ENCODE measurements around the gene B9D1. TPM values are rescaled to one million over a fixed set of nuclear protein-coding genes. Genes with fewer than 3 reads are reported as not detected.

B9D1 gene
- total RNA-seq, 8 experiments from 2014 or later: 22.5 to 48.1 (median 36.5) TPM

DNA sequence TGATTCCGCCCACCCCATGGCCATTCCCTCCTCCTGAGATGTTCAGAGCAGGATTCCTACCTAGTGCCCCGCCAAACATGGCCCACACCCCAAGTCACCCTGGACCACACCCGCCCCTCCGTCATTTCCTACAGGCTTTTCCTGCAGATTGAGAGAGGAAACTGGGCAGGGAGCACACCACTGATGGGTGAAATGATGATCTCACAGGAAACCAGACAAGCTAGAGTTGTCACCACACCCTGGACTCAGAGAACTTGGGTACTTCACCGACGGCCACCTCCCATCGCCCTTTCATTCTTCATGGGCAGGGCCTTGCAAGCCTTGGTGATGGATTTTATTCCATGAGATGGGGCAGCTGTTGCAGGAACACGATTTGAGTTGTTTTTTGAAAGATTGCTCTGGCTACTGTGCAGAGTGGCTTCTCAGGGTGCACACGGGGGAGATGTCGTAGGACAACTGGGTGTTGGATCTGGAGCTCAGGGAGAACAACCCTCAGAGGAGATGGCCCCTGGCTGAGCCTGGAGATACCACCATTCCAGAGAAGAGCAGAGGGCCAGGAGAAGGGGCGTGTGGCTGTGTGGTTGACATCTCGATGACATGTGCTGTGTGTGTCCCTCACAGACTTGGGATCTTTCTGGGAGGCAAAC, 7.4 kb upstream of the B9D1 start:
- no peak overlapping the region for H3K4me3 ChIP-seq
- no peak overlapping the region for H3K27ac ChIP-seq
- ATAC-seq (replicated peaks in 6 of 8): peak in 3 of 8 experiments; percentile 44 to 82 (median 80)
- no peaks in the 10 kb centered on the region for H3K4me1 ChIP-seq (replicated peaks in 1 of 2)
- WGBS, 10 experiments: 37 to 100% (median 83%) methylated on average over 2 to 7 of the region's 12 CpGs; no CpG with 5 or more reads in 5 of the 10 experiments
- in situ Hi-C loops (cut with MboI; ENCODE audit: low pct_unique_long_range_greater_than_20kb in 2 of 9, low sequenced_read_pairs in 9 of 9, unreplicated experiment in 9 of 9): loop anchor here (10.0 to 25.0 kb wide), 4 partner anchors 65 to 392 kb away; no protein-coding TSS in a partner anchor

DNA sequence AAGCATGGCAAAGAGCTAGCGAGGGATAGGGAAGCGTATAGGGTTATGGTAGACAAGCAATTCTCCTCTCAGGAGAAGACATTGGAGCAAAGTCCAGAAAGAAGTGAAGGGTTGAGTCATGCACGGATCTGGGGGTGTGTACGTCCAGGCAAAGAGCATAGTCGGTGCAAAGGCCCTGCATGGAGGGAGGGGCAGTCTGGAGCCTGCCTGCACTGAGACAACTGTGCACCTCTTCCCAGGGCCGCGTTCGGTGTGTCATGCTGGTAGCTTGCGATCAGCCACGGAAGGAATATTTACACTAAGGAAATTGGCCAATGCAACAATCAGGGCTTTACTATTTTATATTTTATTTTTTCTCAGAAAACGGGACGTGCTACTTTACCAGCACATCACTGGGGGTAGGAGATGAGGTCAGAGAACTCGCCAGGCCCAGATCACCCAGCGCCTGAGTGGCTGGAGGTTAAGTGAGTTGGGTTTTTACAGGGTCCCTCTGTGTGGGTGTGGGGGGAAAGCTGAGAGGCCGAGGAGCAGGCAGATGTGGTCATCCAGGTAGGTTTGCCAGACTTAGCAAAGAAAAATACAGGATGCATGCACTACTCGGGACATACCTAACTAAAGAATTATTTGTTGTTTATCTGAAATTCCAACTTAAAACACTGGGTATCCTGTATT, 6.7 kb upstream of the B9D1 start:
- in situ Hi-C loops (cut with MboI; ENCODE audit: low pct_unique_long_range_greater_than_20kb in 2 of 9, low sequenced_read_pairs in 9 of 9, unreplicated experiment in 9 of 9): loop anchor here (10.0 to 25.0 kb wide), 4 partner anchors 66 to 393 kb away; no protein-coding TSS in a partner anchor
- 39 to 100% (median 91%) methylated on average over 1 to 15 of the region's 16 CpGs for WGBS, 10 experiments

DNA sequence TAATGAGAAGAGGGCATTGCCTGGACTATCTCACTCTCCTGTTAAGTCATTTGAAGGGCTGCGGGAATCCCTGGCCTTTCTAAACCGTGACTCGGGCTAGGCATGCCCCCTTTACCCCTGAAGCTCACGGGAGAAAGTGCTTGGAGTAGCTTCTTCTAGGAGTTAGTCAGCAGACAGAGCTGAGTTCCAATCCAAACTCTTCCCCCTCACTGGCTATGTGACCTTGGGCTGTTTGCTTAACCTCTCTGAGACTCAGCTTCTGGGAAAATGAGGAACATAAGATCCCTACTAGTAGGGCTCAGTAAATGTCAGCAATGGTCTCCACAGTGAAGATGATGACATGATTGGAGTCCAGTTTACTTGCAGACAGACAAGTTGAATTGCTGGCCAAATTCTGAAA, 5.7 kb upstream of the B9D1 start:
- WGBS, 10 experiments: 76 to 100% (median 88%) methylated on average over 2 to 4 of the region's 4 CpGs; no CpG with 5 or more reads in 6 of the 10 experiments
- Histone ChIP-seq H3K4me1 (replicated peaks in 1 of 2) (peaks cover 0 to 2% of the 10 kb centered on the region in 2 donors), H3K4me3 (no peak overlapping the region), H3K27ac (no peak overlapping the region)
- no peak for ATAC-seq (replicated peaks in 6 of 8)
- in situ Hi-C loops (cut with MboI; ENCODE audit: low pct_unique_long_range_greater_than_20kb in 2 of 9, low sequenced_read_pairs in 9 of 9, unreplicated experiment in 9 of 9): loop anchor here (10.0 to 25.0 kb wide), 4 partner anchors 67 to 394 kb away; no protein-coding TSS in a partner anchor

More for the DNA sequence above, 6.7 kb upstream of the B9D1 start:
- H3K27ac ChIP-seq: no peak overlapping the region
- H3K4me3 ChIP-seq: no peak overlapping the region
- no peak for ATAC-seq (replicated peaks in 6 of 8)
- no peaks in the 10 kb centered on the region for H3K4me1 ChIP-seq (replicated peaks in 1 of 2)

DNA sequence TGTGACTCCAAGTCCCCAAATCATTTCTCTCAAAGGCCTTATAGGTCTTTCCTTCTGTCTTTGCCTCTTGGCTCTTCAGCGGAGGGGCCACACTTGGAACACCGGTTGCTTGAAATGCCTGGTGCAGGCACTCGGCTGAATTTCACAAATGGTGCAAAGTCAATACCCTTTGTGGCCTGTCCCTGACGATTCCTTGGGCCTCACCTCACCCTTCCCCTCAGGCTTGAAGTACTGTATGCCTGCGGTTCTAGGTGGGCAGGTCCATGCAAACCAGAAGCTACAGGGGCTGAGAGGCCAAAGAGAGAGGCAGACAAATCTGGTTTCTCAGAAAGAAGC, 4.1 kb upstream of the B9D1 start:
- Histone ChIP-seq H3K4me1 (replicated peaks in 1 of 2) (peaks cover 2 to 7% of the 10 kb centered on the region in 2 donors), H3K27ac (no peak overlapping the region), H3K4me3 (no peak overlapping the region)
- WGBS, 10 experiments: 72 to 100% (median 80%) methylated on average over 1 to 5 of the region's 5 CpGs; no CpG with 5 or more reads in 5 of the 10 experiments
- in situ Hi-C loops (cut with MboI; ENCODE audit: low pct_unique_long_range_greater_than_20kb in 2 of 9, low sequenced_read_pairs in 9 of 9, unreplicated experiment in 9 of 9): loop anchor here (10.0 to 25.0 kb wide), 4 partner anchors 68 to 396 kb away; no protein-coding TSS in a partner anchor
- ATAC-seq (replicated peaks in 6 of 8): no peak

DNA sequence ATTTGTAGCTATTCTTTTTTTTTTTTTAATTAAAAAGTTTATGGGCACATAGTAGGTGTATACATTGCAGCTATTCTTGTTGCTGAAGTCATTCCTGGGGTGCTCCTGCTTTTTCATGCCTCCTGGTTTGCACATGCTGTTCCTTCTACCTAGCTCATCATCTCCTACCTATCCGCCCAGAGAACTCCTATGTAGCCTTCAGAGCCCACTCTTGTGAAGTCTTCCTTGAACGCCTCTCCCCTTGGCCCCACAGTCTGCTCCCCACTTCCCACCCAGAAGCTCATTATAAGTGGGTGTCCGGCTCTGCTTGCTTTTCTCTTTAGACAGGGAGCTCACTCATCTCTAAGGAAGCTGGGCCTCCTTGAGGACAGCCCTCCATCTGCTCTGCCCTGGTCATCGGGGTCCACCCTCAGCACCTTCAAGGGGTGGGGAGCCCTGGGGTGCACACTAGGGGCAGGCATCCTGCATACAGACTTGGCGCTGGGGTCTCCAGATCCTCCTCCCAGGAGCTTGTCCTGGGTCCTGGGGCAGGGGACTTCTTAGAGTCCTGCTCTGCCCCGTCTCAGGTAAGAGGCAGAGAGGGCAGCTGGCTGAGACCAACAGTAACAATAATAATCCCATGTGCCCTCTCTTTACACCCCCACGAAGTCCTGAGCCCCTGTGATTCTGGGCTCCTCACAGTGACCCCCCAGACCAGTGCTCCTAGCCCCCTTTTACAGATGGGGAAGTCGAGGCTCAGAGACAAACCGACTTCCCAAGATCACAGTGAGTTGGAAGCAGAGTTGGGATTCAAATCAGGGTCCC, 3.5 kb upstream of the B9D1 start:
- no peak for ATAC-seq (replicated peaks in 6 of 8)
- Histone ChIP-seq H3K4me3 (no peak overlapping the region), H3K4me1 (replicated peaks in 1 of 2) (peaks cover 8 to 9% of the 10 kb centered on the region in 2 donors), H3K27ac (no peak overlapping the region)
- WGBS, 10 experiments: 76 to 100% (median 91%) methylated on average over 2 to 6 of the region's 9 CpGs; no CpG with 5 or more reads in 2 of the 10 experiments
- in situ Hi-C loops (cut with MboI; ENCODE audit: low pct_unique_long_range_greater_than_20kb in 2 of 9, low sequenced_read_pairs in 9 of 9, unreplicated experiment in 9 of 9): loop anchor here (10.0 to 25.0 kb wide), 4 partner anchors 69 to 396 kb away; no protein-coding TSS in a partner anchor

DNA sequence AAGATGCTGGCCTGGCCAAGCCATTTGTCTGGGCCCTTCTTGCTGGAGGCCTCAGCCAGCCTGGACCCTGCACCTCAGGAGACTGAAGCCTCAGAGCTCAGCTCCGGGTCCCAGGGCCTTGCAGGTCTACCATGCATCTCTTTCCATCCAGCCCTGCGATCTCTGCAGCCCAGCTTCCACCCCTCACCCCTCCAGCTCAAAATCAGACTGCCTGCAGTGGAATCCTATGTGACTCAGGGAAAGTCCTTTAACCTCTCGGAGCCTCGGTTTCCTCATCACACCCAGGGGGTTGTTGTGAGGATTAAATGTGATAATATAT, 2.9 kb upstream of the B9D1 start:
- 80 to 100% (median 92%) methylated on average over 1 to 3 of the region's 4 CpGs; no CpG with 5 or more reads in 3 of the 10 experiments for WGBS, 10 experiments
- in situ Hi-C loops (cut with MboI; ENCODE audit: low pct_unique_long_range_greater_than_20kb in 2 of 9, low sequenced_read_pairs in 9 of 9, unreplicated experiment in 9 of 9): loop anchor here (10.0 to 25.0 kb wide), 4 partner anchors 69 to 397 kb away; no protein-coding TSS in a partner anchor
- no peak for ATAC-seq (replicated peaks in 6 of 8)
- Histone ChIP-seq H3K27ac (no peak overlapping the region), H3K4me3 (no peak overlapping the region), H3K4me1 (replicated peaks in 1 of 2) (peaks cover 9 to 11% of the 10 kb centered on the region in 2 donors)

DNA sequence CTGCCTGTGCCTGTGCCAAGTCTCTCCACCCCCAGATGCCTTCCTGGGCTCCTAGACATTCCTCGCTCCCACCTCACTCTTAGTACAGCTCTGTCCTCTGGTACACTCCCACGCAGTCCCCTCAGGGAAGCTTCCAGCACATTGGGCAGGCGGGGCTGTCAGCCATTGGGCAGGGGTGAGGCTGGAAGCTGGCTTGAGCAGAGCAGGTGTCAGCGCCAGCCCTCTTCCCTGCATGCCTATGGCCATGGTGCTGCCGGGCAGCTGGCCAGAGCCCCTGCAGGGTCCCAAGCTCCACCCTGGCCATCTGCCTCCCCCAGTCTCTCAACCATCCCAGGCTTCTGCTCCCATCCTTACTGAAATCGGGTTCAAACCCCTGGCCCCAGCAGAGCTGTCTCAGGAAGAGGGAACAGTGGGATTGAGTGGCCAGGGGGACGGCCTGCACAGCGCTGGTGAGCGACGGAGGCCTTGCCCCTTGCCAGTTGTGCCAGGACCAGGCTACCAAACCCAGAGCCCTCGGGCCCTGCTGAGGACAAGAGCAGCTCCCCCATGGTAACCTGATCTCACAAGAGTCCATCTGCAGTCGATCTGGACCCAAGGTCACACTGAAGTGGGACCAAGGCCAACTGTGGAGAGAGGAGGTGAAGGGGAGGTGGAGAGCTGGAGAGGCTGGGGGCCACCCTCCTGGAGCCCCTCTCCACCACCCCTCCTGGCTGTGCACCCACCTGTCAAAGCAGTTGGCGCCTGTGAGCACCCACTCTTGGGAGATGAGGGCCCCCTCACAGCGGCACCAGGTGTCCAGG, 2.4 kb upstream of the B9D1 start:
- in situ Hi-C loops (cut with MboI; ENCODE audit: low pct_unique_long_range_greater_than_20kb in 2 of 9, low sequenced_read_pairs in 9 of 9, unreplicated experiment in 9 of 9): loop anchor here (5.0 to 25.0 kb wide), 5 partner anchors 70 to 397 kb away; no protein-coding TSS in a partner anchor
- no peak overlapping the region for H3K4me3 ChIP-seq
- H3K27ac ChIP-seq: no peak overlapping the region
- peaks cover 9 to 11% of the 10 kb centered on the region in 2 donors for H3K4me1 ChIP-seq (replicated peaks in 1 of 2)
- peak in 1 of 8 experiments; percentile 0 for ATAC-seq (replicated peaks in 6 of 8)
- WGBS, 10 experiments: 30 to 96% (median 63%) methylated on average over 1 to 5 of the region's 14 CpGs; no CpG with 5 or more reads in 3 of the 10 experiments

DNA sequence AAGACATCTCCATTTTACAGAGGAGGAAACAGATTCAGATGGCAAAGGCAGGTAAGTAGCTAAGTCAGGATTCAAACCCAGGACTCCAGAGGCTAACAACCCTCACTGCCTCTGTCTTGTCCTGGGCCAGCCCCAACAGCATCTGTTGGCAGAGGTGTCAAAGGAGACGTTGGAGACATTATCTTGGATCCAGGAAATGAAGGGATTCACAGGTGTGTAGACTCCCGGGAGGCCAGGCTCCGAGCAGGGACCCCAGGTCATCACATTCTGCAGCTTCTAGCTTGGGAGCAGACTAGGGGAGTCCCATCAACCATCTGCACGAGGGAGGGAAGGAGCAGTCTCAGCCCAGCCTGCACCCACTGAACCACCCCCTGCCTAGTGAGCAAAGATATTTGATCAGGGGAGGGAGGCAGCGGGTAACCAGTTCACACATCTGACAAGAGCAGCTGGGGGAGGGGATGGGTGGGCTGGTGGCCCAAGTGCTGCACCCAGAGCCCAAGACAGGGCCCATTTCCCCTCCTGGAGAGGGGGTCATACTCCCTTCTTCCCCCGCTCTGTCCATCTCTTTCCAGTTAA, 1.0 kb upstream of the B9D1 start:
- Histone ChIP-seq H3K4me3 (no peak overlapping the region), H3K27ac (peak overlapping the region in 1 of 2 donors; percentile 94), H3K4me1 (replicated peaks in 1 of 2) (peaks cover 9 to 11% of the 10 kb centered on the region in 2 donors)
- 20 to 100% (median 57%) methylated on average over 1 to 3 of the region's 6 CpGs; no CpG with 5 or more reads in 5 of the 10 experiments for WGBS, 10 experiments
- no peak for ATAC-seq (replicated peaks in 6 of 8)
- in situ Hi-C loops (cut with MboI; ENCODE audit: low pct_unique_long_range_greater_than_20kb in 2 of 9, low sequenced_read_pairs in 9 of 9, unreplicated experiment in 9 of 9): loop anchor here (5.0 to 25.0 kb wide), 5 partner anchors 71 to 399 kb away; no protein-coding TSS in a partner anchor

DNA sequence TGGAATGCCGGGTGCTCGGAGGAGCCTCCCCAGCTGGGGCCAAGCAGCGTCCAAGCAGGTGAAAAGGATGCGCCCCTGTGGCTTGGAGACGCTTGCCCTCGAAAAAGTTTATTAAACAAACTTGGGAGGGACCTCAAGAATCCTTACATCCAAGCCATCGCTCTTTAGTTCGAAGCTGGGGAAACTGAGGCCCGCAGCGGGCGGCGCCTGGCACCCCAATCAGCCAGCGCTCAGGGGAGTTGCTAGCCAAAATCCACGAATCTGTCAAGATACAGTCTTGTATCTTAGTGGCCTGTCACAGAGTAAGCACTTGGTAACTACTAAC, 553 bp upstream of the B9D1 start:
- Histone ChIP-seq H3K27ac (peak overlapping the region in 1 of 2 donors; percentile 94), H3K4me1 (replicated peaks in 1 of 2) (peaks cover 9 to 11% of the 10 kb centered on the region in 2 donors), H3K4me3 (peak overlapping the region; percentile 67 to 90 (median 82))
- 0 to 80% (median 11%) methylated on average over 1 to 10 of the region's 14 CpGs; no CpG with 5 or more reads in 1 of the 10 experiments for WGBS, 10 experiments
- in situ Hi-C loops (cut with MboI; ENCODE audit: low pct_unique_long_range_greater_than_20kb in 2 of 9, low sequenced_read_pairs in 9 of 9, unreplicated experiment in 9 of 9): loop anchor here (5.0 to 25.0 kb wide), 5 partner anchors 72 to 399 kb away; no protein-coding TSS in a partner anchor
- ATAC-seq (replicated peaks in 6 of 8): no peak

DNA sequence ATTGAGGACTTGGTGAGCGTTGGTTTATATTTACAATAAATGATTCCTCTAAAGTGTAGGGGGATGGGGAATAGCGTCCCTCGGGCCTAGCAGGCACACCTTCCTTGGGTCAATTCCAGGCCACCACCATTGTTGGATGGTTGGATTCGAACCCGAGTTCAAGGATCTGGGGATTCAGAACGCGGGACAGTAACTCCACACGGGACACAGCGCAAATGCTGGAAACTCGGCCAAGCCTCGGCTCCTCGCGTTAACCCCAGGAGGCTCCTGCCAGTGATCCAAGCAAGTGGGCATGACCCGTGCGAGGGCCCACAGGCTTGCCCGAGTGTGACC, 613 bp downstream of the B9D1 start:
- 0 to 14% (median 6%) methylated on average over 2 to 11 of the region's 16 CpGs; no CpG with 5 or more reads in 5 of the 10 experiments for WGBS, 10 experiments
- no peak for ATAC-seq (replicated peaks in 6 of 8)
- Histone ChIP-seq H3K4me3 (peak overlapping the region; percentile 67 to 90 (median 82)), H3K4me1 (replicated peaks in 1 of 2) (peaks cover 9 to 11% of the 10 kb centered on the region in 2 donors), H3K27ac (peak overlapping the region; percentile 91 to 94)
- in situ Hi-C loops (cut with MboI; ENCODE audit: low pct_unique_long_range_greater_than_20kb in 2 of 9, low sequenced_read_pairs in 9 of 9, unreplicated experiment in 9 of 9): loop anchor here (5.0 to 25.0 kb wide), 5 partner anchors 73 to 400 kb away; no protein-coding TSS in a partner anchor

DNA sequence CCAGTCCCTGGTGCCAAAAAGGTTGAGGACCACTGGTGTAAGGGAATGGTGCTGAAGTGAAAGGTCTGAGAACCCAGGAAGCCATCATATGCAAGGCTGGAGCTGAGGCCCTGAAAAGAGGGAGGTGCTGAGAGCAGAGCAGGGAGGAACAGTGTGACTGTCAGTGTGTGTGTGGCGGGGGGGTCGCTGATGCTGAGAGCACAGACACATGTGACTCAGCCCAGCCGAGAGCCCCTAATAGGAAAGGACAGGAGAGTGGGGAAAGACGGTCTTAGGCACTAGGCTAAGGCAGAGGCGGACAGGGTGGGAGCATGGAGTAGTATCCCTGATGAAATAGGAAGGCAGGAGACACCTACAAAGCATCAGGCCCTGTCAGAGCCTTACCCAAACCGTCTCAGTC, 1.2 kb downstream of the B9D1 start:
- peak in 5 of 8 experiments; percentile 35 to 56 (median 51) for ATAC-seq (replicated peaks in 6 of 8)
- Histone ChIP-seq H3K4me1 (replicated peaks in 1 of 2) (peaks cover 9 to 11% of the 10 kb centered on the region in 2 donors), H3K27ac (peak overlapping the region; percentile 91 to 94), H3K4me3 (peak overlapping the region; percentile 67 to 90 (median 82))
- in situ Hi-C loops (cut with MboI; ENCODE audit: low pct_unique_long_range_greater_than_20kb in 2 of 9, low sequenced_read_pairs in 9 of 9, unreplicated experiment in 9 of 9): loop anchor here (5.0 to 25.0 kb wide), 5 partner anchors 73 to 401 kb away; no protein-coding TSS in a partner anchor
- 20 to 79% (median 51%) methylated on average over 1 to 4 of the region's 6 CpGs; no CpG with 5 or more reads in 3 of the 10 experiments for WGBS, 10 experiments

Data from motor neuron (in vitro differentiated cells).